GM12891 (cell line): ENCODE data around the gene FNDC3B.

Source experiments
- PAX5 ChIP-seq: IDR thresholded peaks from 2 replicates; pipeline ENCODE4 v1.6.1; 2011; ENCODE audit warnings: low read length, moderate library complexity, mild to moderate bottlenecking; ENCODE audit not compliant: insufficient read depth, severe bottlenecking
- POLR2A ChIP-seq: IDR thresholded peaks from 2 replicates; pipeline ENCODE4 v1.6.1; 2011; ENCODE audit warnings: low read depth, low read length, control low read depth
- TAF1 ChIP-seq: IDR thresholded peaks from 2 replicates; pipeline ENCODE4 v1.6.1; 2011; ENCODE audit warnings: low read depth, low read length, control low read depth

DNA sequence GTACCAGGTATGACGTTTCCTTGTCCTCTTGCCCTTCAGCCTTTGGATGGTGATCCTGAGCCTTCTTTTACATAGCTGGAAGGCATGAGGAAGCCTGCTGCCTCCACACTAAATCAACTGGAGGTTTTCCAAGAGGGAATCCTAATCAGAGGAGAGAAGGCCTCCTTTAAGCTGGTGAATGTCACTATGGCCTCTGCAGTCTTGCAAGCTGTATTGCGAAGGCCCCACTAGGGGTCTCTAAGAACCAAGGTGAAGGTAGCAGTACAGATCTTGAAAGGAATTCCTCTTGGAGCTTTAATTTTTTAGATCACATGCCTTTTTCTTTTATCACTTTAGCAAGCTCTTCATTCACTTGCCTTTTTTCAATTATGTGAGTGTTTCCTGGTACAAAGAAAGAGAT lies 289.7 kb downstream of the FNDC3B start:
- no peak for TF ChIP-seq POLR2A
- no peak for TF ChIP-seq TAF1
- no peak for TF ChIP-seq PAX5
